DMS 273 (cell line): ENCODE measurements around the gene SPATA33.
"Not testable (repeated sequence)": the region's sequence is repeated elsewhere in the genome, so short reads cannot be mapped to it uniquely, and the experiment has no call there.

Experiments used
- DNase-seq: peaks from one replicate; lab custom pipeline; 2025; ENCODE audit not compliant: unreplicated experiment; lab: John Stamatoyannopoulos, UW

SPATA33 gene

GRCh38 chr16:89624777-89625761 lies 32.6 kb upstream of the SPATA33 start:
- no peak for DNase-seq

- no peak for DNase-seq
Measured at GRCh38 chr16:89629827-89630610, 27.6 kb upstream of the SPATA33 start.

- DNase-seq: peak; percentile 66
Measured at GRCh38 chr16:89633064-89633631, 24.5 kb upstream of the SPATA33 start.

- DNase-seq: not testable (repeated sequence)
Measured at GRCh38 chr16:89634463-89635385, 22.9 kb upstream of the SPATA33 start.

GRCh38 chr16:89636663-89637062 lies 21.0 kb upstream of the SPATA33 start:
- no peak for DNase-seq

- DNase-seq: no peak
Measured at GRCh38 chr16:89637379-89637778, 20.3 kb upstream of the SPATA33 start.

GRCh38 chr16:89638455-89638854 lies 19.2 kb upstream of the SPATA33 start:
- peak; percentile 40 for DNase-seq

- no peak for DNase-seq
Measured at GRCh38 chr16:89639385-89639784, 18.3 kb upstream of the SPATA33 start.

- DNase-seq: no peak
Measured at GRCh38 chr16:89641458-89642119, 16.0 kb upstream of the SPATA33 start.

GRCh38 chr16:89642574-89642973 lies 15.1 kb upstream of the SPATA33 start:
- DNase-seq: peak; percentile 36

- DNase-seq: no peak
Measured at GRCh38 chr16:89643769-89644300, 13.8 kb upstream of the SPATA33 start.

GRCh38 chr16:89645122-89645521 lies 12.5 kb upstream of the SPATA33 start:
- no peak for DNase-seq

- no peak for DNase-seq
Measured at GRCh38 chr16:89646270-89646669, 11.4 kb upstream of the SPATA33 start.

- no peak for DNase-seq
Measured at GRCh38 chr16:89646906-89647305, 10.7 kb upstream of the SPATA33 start.

GRCh38 chr16:89651584-89651983 lies 6.1 kb upstream of the SPATA33 start:
- no peak for DNase-seq

- DNase-seq: no peak
Measured at GRCh38 chr16:89653656-89654295, 3.9 kb upstream of the SPATA33 start.

GRCh38 chr16:89655062-89655643 lies 2.5 kb upstream of the SPATA33 start:
- DNase-seq: no peak

- no peak for DNase-seq
Measured at GRCh38 chr16:89656435-89657121, 1.1 kb upstream of the SPATA33 start.
